Activated naive CD4-positive, alpha-beta T cell treated with anti-CD3 and anti-CD28 coated beads for 36 hours (primary cell): ENCODE measurements around the gene MRPL21. TPM values are rescaled to one million over a fixed set of nuclear protein-coding genes. Genes with fewer than 3 reads are reported as not detected.

Experiments used
- CTCF ChIA-PET: fragments of 350-600 bp; sonication (Branson Sonifier 250); formaldehyde crosslinking; loops from one replicate; lab custom pipeline; 2021; ENCODE audit warnings: antibody characterized with exemption; lab: Charles Lee
- DNase-seq: peaks from one replicate; pipeline ENCODE4 v3.0.0-alpha.2; 2020
- H3K27ac Mint-ChIP-seq: one replicate; pipeline ENCODE4 v1.8.0; 2021; ENCODE audit warnings: mild to moderate bottlenecking, mixed read lengths
- H3K27me3 Mint-ChIP-seq: one replicate; pipeline ENCODE4 v1.8.0; 2021; ENCODE audit warnings: low read depth, mixed read lengths
- H3K36me3 Mint-ChIP-seq: one replicate; pipeline ENCODE4 v1.8.0; 2021; ENCODE audit warnings: low read depth, mixed read lengths
- H3K4me1 Mint-ChIP-seq: one replicate; pipeline ENCODE4 v1.8.0; 2021; ENCODE audit warnings: low read depth, mixed read lengths
- H3K4me3 Mint-ChIP-seq: one replicate; pipeline ENCODE4 v1.8.0; 2021; ENCODE audit warnings: mild to moderate bottlenecking, moderate library complexity, mixed read lengths
- H3K9me3 Mint-ChIP-seq: one replicate; pipeline ENCODE4 v1.8.0; 2021; ENCODE audit warnings: mixed read lengths
- intact Hi-C: fragments of 100-400 bp; cut with micrococcal nuclease; formaldehyde crosslinking; loops from one replicate; pipeline ENCODE4 v1.15.1; 2023
- total RNA-seq, 2 experiments: library from RNA; stranded (reverse); gene quantifications; one replicate each; pipeline ENCODE4 v1.2.3, GENCODE V29; 2021

MRPL21 gene
- total RNA-seq, 2 experiments from 2014 or later = 90.8 to 92.1 TPM

DNA sequence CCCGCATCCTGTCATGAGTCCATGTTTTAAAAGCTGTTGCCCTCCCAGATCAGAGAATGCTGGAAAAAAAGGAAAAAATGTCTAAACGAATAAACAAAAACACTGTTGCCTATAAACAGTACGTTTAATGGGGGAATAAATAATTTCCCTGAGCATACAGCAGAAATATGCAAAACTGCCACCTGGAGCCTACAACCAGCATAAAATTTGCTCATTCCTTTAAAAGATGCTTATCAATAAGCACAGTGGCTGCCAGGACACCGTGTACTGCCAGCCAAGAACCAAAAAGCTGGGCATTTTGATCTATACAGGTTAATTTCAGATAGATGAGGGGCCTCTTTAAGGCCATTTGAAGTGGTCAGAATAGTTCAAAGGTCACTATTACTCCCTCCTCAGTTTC, 56.2 kb downstream of the MRPL21 start:
- intact Hi-C loops = no loop called here
- Mint-ChIP-seq H3K9me3 (no peaks in the 10 kb centered on the region), H3K27me3 (no peaks in the 10 kb centered on the region), H3K27ac (no peak overlapping the region), H3K4me1 (peaks cover 10% of the 10 kb centered on the region), H3K36me3 (no peaks in the 10 kb centered on the region), H3K4me3 (no peak overlapping the region)
- DNase-seq = no peak
- CTCF ChIA-PET = interaction anchor here (1.2 kb wide), 1 partner anchor 264 kb away, joined by 3 read pairs; no protein-coding TSS in a partner anchor

DNA sequence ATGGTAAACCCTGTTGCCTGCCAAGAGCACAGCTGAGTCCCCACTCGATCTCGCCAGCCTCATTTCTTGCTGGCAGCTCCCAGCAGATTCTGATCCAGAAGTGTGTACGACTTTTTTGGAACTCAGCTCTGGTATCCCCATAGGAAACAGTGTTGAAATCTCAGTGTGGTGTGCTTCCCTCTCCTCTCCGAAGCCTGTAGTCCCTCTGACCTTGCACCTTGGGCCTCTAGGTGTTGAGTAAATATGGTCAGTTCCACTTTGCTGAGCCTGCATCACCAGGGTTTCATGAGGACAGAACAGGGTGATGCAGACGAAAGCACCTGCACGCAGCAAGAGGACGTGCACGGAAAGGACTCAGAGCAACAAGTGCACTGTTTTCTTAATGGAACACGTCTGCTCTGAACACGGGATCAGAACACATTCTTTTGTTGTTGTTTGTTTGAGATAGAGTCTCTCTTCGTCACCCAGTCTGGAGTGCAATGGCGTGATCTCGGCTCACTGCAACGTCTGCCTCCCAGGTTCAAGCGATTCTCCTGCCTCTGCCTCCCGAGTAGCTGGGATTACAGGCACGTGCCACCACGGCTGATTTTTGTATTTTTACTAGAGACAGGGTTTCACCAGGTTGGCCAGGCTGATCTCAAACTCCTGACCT, 58.2 kb downstream of the MRPL21 start:
- H3K9me3 Mint-ChIP-seq = no peaks in the 10 kb centered on the region
- H3K36me3 Mint-ChIP-seq = no peaks in the 10 kb centered on the region
- no peak overlapping the region for H3K4me3 Mint-ChIP-seq
- intact Hi-C loops = loop anchor here (2.0 kb wide), 1 partner anchor 213 kb away; no protein-coding TSS in a partner anchor
- no peaks in the 10 kb centered on the region for H3K27me3 Mint-ChIP-seq
- no peak for DNase-seq
- CTCF ChIA-PET = interaction anchor here (1.4 to 3.1 kb wide), 2 partner anchors 21 to 47 kb away, joined by 4 to 15 read pairs; no protein-coding TSS in a partner anchor
- H3K27ac Mint-ChIP-seq = no peak overlapping the region
- H3K4me1 Mint-ChIP-seq = peaks cover 15% of the 10 kb centered on the region

DNA sequence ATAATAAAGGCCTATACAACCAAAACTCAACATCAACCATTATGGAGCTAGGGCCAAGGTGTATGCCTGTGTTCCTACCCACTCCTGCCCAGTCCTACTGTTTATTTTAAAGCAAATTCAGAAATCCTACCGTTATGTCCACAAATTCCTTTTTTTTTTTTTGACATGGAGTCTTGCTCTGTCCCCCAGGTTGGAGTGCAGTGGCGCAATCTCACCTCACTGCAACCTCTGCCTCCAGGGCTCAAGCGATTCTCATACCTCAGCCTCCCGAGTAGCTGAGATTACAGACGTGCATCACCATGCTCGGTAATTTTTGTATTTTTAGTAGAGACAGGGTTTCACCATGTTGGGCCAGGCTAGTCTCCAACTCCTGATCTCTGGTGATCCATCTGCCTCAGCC, 58.8 kb downstream of the MRPL21 start:
- CTCF ChIA-PET = interaction anchor here (0.5 to 3.1 kb wide), 14 partner anchors 8 to 261 kb away, joined by 3 to 15 read pairs (median 4); no protein-coding TSS in a partner anchor
- DNase-seq = no peak
- H3K4me3 Mint-ChIP-seq = no peak overlapping the region
- no peaks in the 10 kb centered on the region for H3K36me3 Mint-ChIP-seq
- H3K4me1 Mint-ChIP-seq = peaks cover 20% of the 10 kb centered on the region
- no peaks in the 10 kb centered on the region for H3K9me3 Mint-ChIP-seq
- intact Hi-C loops = loop anchor here (1.0 to 2.0 kb wide), 2 partner anchors 20 to 212 kb away; no protein-coding TSS in a partner anchor
- no peak overlapping the region for H3K27ac Mint-ChIP-seq
- no peaks in the 10 kb centered on the region for H3K27me3 Mint-ChIP-seq

DNA sequence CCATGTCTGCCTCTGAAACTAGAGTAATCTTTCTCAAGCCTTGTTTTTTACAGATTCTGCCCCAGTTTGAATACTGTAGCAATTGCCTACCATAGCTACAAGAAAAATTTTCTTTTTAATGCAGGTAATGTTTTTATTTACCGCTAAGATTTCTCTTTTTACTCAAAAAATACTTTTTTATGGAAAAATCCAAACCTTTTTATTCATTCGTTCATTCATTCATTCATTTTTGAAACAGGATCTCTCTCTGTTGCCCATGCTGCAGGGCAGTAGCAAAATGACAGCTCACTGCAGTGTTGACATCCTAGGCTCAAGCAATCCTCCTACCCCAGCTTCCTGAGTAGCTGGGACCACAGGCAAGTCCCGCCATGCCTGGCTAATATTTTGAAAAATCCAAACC, 59.3 kb downstream of the MRPL21 start:
- H3K27me3 Mint-ChIP-seq = no peaks in the 10 kb centered on the region
- no peak overlapping the region for H3K27ac Mint-ChIP-seq
- no peak for DNase-seq
- CTCF ChIA-PET = interaction anchor here (0.5 to 3.1 kb wide), 17 partner anchors 8 to 1384 kb away, joined by 3 to 15 read pairs (median 4); no protein-coding TSS in a partner anchor
- no peaks in the 10 kb centered on the region for H3K9me3 Mint-ChIP-seq
- peak overlapping the region; percentile 88 for H3K4me3 Mint-ChIP-seq
- H3K36me3 Mint-ChIP-seq = no peaks in the 10 kb centered on the region
- H3K4me1 Mint-ChIP-seq = peaks cover 24% of the 10 kb centered on the region
- intact Hi-C loops = loop anchor here (1.0 to 2.0 kb wide), 2 partner anchors 19 to 212 kb away; no protein-coding TSS in a partner anchor

DNA sequence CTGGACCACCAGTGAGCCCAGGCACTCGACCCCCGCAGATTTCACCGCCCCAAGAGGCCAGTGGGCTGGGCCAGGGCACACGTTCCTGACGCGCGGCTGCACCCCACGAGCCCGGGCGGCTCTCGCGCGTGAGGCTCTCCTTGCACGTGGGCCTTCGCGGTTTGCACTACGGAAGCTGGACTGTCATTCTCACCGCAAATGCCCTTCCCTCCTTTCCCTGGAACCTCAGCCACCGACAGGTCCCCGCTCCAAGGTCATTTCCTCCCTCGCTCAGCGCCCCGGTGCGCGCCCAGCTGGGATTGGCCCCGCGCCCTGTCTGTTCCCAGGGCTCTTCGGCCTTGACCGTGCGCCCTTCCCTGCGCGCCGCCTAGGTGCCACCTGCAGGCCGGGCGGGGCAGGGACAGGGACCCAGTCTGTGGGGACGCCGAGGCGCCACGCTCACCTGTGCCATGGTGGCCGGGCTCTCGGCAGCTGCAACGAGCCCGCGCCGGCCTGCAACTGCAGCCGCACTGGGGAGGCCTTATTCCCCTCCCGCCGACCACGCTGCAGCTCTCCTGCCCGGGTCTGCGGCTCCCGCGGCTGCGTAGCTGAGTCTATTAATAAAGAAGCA, 59.8 kb downstream of the MRPL21 start:
- no peaks in the 10 kb centered on the region for H3K9me3 Mint-ChIP-seq
- H3K4me3 Mint-ChIP-seq = peak overlapping the region; percentile 88
- intact Hi-C loops = loop anchor here (1.0 to 2.0 kb wide), 3 partner anchors 19 to 211 kb away; partner anchors contain the start of genes IGHMBP2 and MRPL21
- no peak overlapping the region for H3K27ac Mint-ChIP-seq
- peaks cover 26% of the 10 kb centered on the region for H3K4me1 Mint-ChIP-seq
- H3K27me3 Mint-ChIP-seq = no peaks in the 10 kb centered on the region
- CTCF ChIA-PET = interaction anchor here (0.6 to 3.1 kb wide), 19 partner anchors 9 to 1384 kb away, joined by 3 to 15 read pairs (median 4); no protein-coding TSS in a partner anchor
- H3K36me3 Mint-ChIP-seq = no peaks in the 10 kb centered on the region
- peak; percentile 83 for DNase-seq

DNA sequence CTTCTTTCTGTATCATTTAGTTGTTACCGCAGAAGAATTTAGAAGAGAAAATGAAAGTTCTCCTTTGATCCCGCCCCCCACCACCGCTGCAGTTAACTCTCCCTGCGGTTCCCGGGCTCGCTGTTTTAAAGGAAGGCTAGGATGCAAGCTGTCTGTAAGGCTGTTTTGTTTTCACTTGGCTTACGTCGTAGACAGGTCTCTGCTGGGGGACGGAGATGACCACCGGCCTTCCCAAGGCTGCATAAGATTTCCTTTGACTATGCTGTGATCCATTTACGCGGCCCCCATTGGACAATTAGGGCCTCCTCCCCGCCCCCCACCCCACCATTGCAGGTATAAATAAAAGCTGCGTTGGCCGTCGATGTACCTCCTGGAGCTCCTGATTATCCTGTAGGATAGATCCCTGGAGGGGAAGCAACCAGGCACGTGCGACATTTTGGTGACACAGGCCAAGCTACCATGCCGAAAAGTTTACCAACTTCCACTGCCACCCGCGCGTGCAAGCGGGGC, 60.5 kb downstream of the MRPL21 start:
- H3K27me3 Mint-ChIP-seq = no peaks in the 10 kb centered on the region
- peaks cover 28% of the 10 kb centered on the region for H3K4me1 Mint-ChIP-seq
- intact Hi-C loops = loop anchor here (2.0 kb wide), 1 partner anchor 60 kb away; the partner anchor contains the start of genes IGHMBP2 and MRPL21
- peak overlapping the region; percentile 68 for H3K27ac Mint-ChIP-seq
- CTCF ChIA-PET = interaction anchor here (0.7 to 3.1 kb wide), 9 partner anchors 10 to 260 kb away, joined by 3 to 15 read pairs (median 5); no protein-coding TSS in a partner anchor
- H3K4me3 Mint-ChIP-seq = peak overlapping the region; percentile 88
- H3K36me3 Mint-ChIP-seq = no peaks in the 10 kb centered on the region
- peak; percentile 72 for DNase-seq
- H3K9me3 Mint-ChIP-seq = no peaks in the 10 kb centered on the region

DNA sequence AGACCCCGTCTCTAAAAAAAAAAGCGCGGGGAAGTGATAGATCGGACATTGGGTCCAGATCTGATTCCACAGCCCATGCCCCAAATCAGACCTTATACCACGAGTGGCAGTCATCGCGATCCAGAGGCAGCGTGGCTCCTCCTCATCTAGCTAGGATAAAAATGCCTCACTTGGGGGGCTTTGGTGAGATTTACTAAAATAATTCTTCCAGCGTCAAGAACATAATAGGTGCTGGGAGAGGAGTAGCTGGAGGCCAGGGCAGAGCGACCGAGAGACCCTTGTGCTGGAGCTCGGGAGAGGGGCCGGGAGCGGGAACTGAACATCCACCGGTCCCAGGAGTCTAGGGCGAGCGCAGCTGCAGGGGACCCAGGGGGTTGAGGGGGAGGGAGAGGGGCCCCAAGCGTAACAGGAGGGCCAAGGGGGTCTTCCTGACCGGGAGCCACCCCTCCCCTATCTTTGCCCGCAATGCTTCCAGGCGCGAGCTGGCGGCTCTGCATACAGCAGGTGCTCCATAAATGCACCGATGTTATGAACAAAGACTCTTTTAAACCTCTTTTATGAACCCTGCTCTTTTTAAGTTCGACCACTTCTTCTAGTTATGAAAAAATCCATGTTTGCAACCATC, 61.1 kb downstream of the MRPL21 start:
- DNase-seq = no peak
- H3K27ac Mint-ChIP-seq = peak overlapping the region; percentile 30
- H3K27me3 Mint-ChIP-seq = no peaks in the 10 kb centered on the region
- no peaks in the 10 kb centered on the region for H3K36me3 Mint-ChIP-seq
- no peaks in the 10 kb centered on the region for H3K9me3 Mint-ChIP-seq
- CTCF ChIA-PET = interaction anchor here (0.7 to 3.1 kb wide), 7 partner anchors 10 to 259 kb away, joined by 3 to 15 read pairs (median 5); no protein-coding TSS in a partner anchor
- intact Hi-C loops = loop anchor here (2.0 kb wide), 1 partner anchor 60 kb away; the partner anchor contains the start of genes IGHMBP2 and MRPL21
- peaks cover 34% of the 10 kb centered on the region for H3K4me1 Mint-ChIP-seq
- H3K4me3 Mint-ChIP-seq = peak overlapping the region; percentile 88

DNA sequence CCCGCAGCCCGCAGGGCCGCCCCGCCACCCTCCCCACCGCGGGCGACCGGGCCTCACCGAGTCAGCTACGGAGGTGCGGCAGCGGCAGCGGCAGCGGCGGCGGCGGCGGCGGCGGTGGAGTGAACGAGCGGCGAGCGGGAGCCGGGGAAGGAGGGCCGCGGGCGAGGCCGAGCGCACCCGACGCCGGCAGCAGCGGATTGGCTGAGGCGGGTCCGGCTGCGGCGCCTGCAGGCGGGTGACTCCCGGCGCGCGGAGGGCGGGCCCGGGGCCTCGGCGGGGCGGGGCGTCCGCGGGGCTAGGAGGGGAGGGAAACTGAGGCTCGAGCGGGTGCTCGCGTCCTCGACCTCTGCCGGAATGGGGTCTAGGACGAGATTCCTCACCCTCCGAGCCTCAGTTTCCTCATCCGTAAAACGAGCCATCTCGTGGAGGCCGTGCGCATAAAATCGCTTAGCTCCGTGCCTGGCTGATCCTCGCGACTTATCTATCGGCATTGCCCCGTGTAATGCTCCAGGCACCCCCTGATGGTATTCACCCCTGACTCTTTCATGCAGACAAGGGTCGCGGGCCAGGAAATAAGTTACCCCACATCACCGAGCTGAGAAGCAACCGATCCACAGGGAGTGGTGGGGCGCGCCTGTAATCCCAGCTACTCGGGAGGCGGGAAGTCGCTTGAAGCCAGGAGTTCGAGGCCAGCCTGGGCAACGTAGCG, 61.8 kb downstream of the MRPL21 start, which contains the start of gene CPT1A:
TSS of gene CPT1A (minus strand) at position 199 of the 709 bp plus-strand sequence. CDS start 26,442 bp downstream, outside the sequence.
- peak within 1 kb of the TSS; percentile 30 for H3K27ac Mint-ChIP-seq

More for the DNA sequence above, 61.8 kb downstream of the MRPL21 start, which contains the start of gene CPT1A:
- peak; percentile 74 for DNase-seq
- CTCF ChIA-PET = interaction anchor here (1.7 kb wide), 1 partner anchor 16 kb away, joined by 6 read pairs; no protein-coding TSS in a partner anchor
- H3K9me3 Mint-ChIP-seq = no peaks in the 10 kb centered on the region
- intact Hi-C loops = loop anchor here (2.0 kb wide), 1 partner anchor 61 kb away; the partner anchor contains the start of genes IGHMBP2 and MRPL21
- no peaks in the 10 kb centered on the region for H3K27me3 Mint-ChIP-seq
- no peaks in the 10 kb centered on the region for H3K36me3 Mint-ChIP-seq
- peaks cover 41% of the 10 kb centered on the region for H3K4me1 Mint-ChIP-seq
- H3K4me3 Mint-ChIP-seq = peak within 1 kb of the TSS; percentile 88

Other genes with a start within 250 kb of the MRPL21 start
- 1 to 10 TPM; 3.6 to 3.9 TPM for gene GAL, start 219.3 kb downstream of the MRPL21 start, total RNA-seq
- gene TESMIN, start 152.3 kb downstream of the MRPL21 start, total RNA-seq = 1 to 10 TPM; 6.2 to 7.3 TPM
- 10 to 100 TPM; 15.3 to 16.1 TPM for gene CPT1A, start 61.9 kb downstream of the MRPL21 start, total RNA-seq
- gene IGHMBP2, start 59 bp upstream of the MRPL21 start, total RNA-seq = 10 to 100 TPM; 29.4 to 31.1 TPM
- gene MRGPRD, start 77.2 kb upstream of the MRPL21 start, total RNA-seq = not detected
- gene MRGPRF, start 109.4 kb upstream of the MRPL21 start, total RNA-seq = not detected
- gene TPCN2, start 145.1 kb upstream of the MRPL21 start, total RNA-seq = 1 to 10 TPM; 7.0 to 8.0 TPM